ENCODE results near the gene MYBBP1A.

GRCh38 chr17:4514206-4514605 is 41.0 kb downstream of the MYBBP1A start:
- TF ChIP-seq CTCF (IDR thresholded peaks at IDR 0.05) = no peak
- TF ChIP-seq EP300 (IDR thresholded peaks at IDR 0.05) = no peak
- no peak for TF ChIP-seq POLR2A (IDR thresholded peaks at IDR 0.05)
